ENCODE results near the gene PKP4.

The PKP4 gene

DNA sequence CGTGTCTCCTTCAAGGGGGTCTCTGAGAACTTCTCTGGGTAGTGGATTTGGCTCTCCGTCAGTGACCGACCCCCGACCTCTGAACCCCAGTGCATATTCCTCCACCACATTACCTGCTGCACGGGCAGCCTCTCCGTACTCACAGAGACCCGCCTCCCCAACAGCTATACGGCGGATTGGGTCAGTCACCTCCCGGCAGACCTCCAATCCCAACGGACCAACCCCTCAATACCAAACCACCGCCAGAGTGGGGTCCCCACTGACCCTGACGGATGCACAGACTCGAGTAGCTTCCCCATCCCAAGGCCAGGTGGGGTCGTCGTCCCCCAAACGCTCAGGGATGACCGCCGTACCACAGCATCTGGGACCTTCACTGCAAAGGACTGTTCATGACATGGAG, 168.2 kb downstream of the PKP4 start:
- no peak overlapping the region for H3K27ac ChIP-seq
- DNase-seq (ENCODE audit: low spot score) = no peak
- H3K4me3 ChIP-seq = no peak overlapping the region
- TF ChIP-seq, protein P1, sequence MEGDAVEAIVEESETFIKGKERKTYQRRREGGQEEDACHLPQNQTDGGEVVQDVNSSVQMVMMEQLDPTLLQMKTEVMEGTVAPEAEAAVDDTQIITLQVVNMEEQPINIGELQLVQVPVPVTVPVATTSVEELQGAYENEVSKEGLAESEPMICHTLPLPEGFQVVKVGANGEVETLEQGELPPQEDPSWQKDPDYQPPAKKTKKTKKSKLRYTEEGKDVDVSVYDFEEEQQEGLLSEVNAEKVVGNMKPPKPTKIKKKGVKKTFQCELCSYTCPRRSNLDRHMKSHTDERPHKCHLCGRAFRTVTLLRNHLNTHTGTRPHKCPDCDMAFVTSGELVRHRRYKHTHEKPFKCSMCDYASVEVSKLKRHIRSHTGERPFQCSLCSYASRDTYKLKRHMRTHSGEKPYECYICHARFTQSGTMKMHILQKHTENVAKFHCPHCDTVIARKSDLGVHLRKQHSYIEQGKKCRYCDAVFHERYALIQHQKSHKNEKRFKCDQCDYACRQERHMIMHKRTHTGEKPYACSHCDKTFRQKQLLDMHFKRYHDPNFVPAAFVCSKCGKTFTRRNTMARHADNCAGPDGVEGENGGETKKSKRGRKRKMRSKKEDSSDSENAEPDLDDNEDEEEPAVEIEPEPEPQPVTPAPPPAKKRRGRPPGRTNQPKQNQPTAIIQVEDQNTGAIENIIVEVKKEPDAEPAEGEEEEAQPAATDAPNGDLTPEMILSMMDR (IDR thresholded peaks at IDR 0.05) = no peak

DNA sequence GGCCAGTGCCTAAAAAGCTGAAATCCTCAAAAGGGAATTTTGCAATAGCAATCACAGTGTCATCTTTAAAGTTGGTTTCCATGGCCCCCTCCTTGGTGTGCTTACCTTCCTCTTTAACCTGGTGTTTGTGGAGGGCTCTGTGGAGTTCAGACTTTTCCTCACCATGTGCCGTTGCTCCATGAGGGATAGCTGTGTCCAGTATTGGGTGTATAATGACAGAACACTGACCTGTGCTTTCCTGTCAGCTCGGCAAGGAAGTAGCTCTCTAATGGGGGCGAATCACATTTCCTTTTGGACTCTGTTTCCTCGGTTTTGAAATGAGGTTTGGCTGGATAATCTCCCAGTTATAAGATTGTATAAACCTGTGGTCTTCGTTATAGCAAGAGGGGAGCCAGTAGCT, 172.4 kb downstream of the PKP4 start:
- TF ChIP-seq, protein P1 (IDR thresholded peaks at IDR 0.05) = no peak
- Histone ChIP-seq H3K4me3 (no peak overlapping the region), H3K27ac (no peak overlapping the region)
- no peak for DNase-seq (ENCODE audit: low spot score)

DNA sequence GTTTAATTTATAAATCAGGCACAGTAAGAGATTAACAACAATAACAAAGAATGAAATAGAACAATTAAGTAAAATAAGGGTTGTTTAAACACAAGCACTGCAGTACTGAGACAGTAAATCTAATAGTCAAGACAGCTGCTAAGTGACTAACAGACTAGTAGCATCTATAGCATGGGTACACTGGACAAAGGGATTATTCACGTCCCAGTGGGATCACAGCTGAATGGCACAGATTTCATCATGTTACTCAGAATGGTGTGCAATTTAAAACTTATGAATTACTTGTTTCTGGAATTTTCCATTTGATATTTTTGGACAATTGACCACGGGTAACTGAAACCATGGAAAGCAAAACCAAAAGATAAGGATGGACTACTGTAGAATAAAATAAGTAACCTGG, 176.5 kb downstream of the PKP4 start:
- TF ChIP-seq, protein P1 (IDR thresholded peaks at IDR 0.05) = no peak
- Histone ChIP-seq H3K27ac (no peak overlapping the region), H3K4me3 (no peak overlapping the region)
- no peak for DNase-seq (ENCODE audit: low spot score)

DNA sequence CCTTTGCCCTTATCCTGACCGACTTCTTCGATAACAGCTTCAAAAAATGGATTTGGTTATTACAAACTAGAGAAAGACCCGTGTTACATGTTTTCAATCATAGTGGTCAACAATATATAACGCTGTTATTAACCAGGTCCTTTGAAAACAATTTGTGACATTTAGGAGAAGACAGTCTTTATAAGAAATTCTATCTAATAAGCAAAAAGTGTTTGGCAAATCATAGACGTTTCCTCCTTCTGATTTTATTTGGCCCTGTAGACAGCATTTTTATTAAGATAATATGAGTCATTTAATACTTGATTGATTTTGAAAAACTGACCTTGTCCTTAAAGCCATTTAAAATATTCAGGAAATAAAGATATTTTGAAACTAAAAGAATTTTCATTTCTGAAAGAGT, 177.9 kb downstream of the PKP4 start:
- H3K4me3 ChIP-seq = no peak overlapping the region
- no peak overlapping the region for H3K27ac ChIP-seq
- TF ChIP-seq, protein P1 (IDR thresholded peaks at IDR 0.05) = no peak
- DNase-seq (ENCODE audit: low spot score) = no peak

DNA sequence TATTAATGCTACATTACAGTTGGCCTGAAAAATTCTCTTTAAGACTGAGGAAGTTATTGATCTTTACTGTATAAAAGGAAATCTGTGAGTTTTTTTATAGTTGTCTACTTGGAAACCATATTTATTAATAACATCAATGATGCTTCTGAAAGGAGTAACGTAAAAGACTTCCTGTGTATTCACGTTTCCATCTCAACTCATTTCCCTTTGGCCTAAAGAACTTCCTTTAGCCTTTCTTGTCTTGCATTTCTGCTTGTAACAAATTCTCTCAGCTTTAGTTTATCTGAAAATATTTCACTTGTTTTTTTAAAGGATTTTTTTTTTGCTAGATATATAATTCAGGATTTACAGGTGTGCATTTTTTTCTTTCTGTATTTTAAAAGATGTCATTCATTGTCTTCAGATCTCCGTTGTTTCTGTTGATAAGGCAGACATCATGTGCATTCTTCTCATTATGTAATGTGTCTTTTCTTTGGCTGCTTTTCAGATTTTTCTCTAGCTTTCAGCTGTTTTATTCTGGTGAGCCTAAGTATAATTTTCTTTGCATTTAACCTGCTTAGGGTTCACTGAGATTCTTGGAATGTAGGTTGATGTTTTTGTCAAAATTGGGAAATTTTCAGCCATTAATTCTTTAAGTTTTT, 179.3 kb downstream of the PKP4 start:
- no peak overlapping the region for H3K4me3 ChIP-seq
- no peak overlapping the region for H3K27ac ChIP-seq
- DNase-seq (ENCODE audit: low spot score) = no peak
- TF ChIP-seq, protein P1 (IDR thresholded peaks at IDR 0.05) = no peak

DNA sequence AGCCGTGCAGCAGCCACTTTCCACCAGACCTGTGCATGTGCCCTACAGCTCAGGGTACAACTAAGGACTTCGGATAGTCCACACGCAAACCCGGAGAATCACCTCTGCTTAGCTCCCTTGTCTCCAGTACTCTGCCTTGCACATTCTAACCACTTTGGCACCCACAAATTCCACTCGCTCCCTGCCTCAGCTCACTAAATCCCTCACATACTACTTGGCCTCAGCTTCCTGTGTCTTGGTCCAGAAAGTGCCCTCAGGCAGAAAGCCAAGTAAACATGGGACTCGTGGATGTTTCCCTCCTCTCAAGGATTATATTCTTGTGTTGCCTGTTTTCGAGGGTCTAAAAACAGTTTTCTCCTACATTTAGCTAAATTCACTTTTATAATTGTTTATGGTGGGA, 180.6 kb downstream of the PKP4 start:
- no peak for DNase-seq (ENCODE audit: low spot score)
- TF ChIP-seq, protein P1 (IDR thresholded peaks at IDR 0.05) = no peak
- Histone ChIP-seq H3K27ac (no peak overlapping the region), H3K4me3 (no peak overlapping the region)

DNA sequence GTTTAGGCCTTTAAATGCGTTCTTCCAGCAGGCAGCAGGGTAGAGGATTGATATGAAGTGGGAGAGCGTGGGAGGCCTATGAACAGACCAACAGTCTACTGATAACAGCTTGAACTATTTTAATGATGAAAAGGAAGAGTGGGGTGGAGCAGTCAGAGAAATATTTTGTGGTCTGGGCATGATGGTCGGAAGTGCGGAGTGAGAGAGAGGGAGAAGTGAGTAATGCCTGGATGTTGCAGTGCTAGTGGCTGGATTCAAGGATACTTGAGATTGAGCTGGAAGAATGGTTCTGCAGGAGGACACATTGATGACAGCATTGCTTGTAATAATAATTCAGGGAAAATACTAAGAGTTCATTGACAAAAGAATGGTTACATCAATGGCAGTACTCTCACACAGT, 187.4 kb downstream of the PKP4 start:
- TF ChIP-seq, protein P1 (IDR thresholded peaks at IDR 0.05) = no peak
- H3K27ac ChIP-seq = no peak overlapping the region
- DNase-seq (ENCODE audit: low spot score) = no peak
- H3K4me3 ChIP-seq = no peak overlapping the region

All from coronary artery (tissue), 2 donors.